Astrocyte of the cerebellum (primary cell): ENCODE measurements around the gene NR1H3.

Experiments
- DNase-seq: peaks from one replicate; pipeline ENCODE4 v3.0.0-alpha.2; 2011; ENCODE audit warnings: low read depth
- H3K4me3 ChIP-seq: 2 replicates; pipeline ENCODE4 v1.5.1; 2011; ENCODE audit warnings: mild to moderate bottlenecking, low read depth, low read length, moderate library complexity
- CTCF ChIP-seq: IDR thresholded peaks from 2 replicates; pipeline ENCODE4 v1.5.1; 2012; ENCODE audit warnings: low read length, low read depth, moderate library complexity, mild to moderate bottlenecking; ENCODE audit errors: missing control alignments
- in situ Hi-C: cut with HindIII; loops from 2 replicates; pipeline ENCODE4 v1.10.0; 2017; ENCODE audit warnings: low sequenced_read_pairs

The NR1H3 gene

DNA sequence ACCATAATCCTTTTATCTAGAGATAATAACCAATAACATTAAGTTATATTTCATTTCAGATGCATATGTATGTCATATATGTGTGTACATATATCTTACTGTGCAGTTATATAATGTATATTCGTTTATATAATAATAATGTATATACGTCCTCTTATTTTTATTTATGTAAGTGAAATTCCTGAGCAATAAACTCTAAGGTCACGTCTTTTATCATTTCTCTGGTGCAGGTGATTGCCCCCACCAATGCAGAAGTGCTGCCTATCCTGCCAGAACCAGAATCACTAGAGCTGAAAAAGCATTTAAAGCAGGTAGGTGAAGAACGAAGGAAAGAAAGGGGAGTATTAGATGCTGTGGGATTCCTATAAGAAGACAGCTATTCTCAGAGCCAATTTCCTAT is 21.0 kb downstream of the NR1H3 start:
- no peak for TF ChIP-seq CTCF
- in situ Hi-C loops: no loop called here
- DNase-seq: no peak
- H3K4me3 ChIP-seq: no peak overlapping the region

DNA sequence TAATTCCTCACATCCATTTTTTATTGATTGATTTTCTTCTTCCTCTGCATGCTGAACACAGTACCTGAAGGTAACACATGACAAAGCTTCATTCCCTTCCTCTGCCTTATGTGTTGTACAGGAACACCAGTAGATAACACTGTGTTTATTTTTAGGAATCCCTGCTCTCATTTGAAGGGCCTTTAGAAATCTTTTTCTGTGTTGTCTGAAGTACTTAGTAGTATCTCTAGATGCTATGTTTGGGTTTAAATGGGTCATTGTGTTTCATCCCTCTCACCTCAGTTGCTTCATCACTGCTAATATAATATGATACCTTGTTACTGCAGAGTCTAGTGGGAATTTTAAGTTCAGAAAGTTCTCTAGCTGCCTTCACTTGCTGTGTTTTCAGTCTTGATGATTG is 22.3 kb downstream of the NR1H3 start:
- H3K4me3 ChIP-seq: no peak overlapping the region
- in situ Hi-C loops: loop anchor here (5.0 kb wide), 1 partner anchor 48 kb away; no protein-coding TSS in a partner anchor
- DNase-seq: no peak
- TF ChIP-seq CTCF: no peak

DNA sequence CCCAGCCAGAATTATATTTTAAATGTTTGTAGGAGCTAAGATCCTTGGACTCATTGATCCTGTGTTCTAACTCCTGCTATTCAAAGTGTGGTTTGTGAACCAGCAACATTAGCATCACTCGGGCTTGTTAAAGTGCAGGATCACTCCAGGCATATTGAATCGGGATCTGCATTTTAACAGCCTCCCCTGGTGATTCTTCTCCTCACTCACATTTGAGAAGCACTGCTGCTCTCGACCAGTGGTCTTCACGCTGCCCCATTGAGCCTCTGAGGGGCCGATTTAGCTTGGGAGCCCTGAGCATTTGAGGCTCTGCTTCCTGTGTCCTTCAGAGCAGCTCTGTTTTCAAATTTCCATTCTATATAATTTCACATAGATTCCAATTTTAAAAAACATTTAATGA is 23.1 kb downstream of the NR1H3 start:
- in situ Hi-C loops: loop anchor here (5.0 kb wide), 1 partner anchor 49 kb away; no protein-coding TSS in a partner anchor
- no peak for DNase-seq
- TF ChIP-seq CTCF: no peak
- H3K4me3 ChIP-seq: no peak overlapping the region

- no peak for TF ChIP-seq CTCF
- H3K4me3 ChIP-seq: no peak overlapping the region
- in situ Hi-C loops: loop anchor here (5.0 kb wide), 1 partner anchor 50 kb away; no protein-coding TSS in a partner anchor
- DNase-seq: no peak
Measured at GRCh38 chr11:47282462-47282861, 24.7 kb downstream of the NR1H3 start.

- TF ChIP-seq CTCF: no peak
- DNase-seq: no peak
- in situ Hi-C loops: loop anchor here (5.0 kb wide), 1 partner anchor 52 kb away; no protein-coding TSS in a partner anchor
- no peak overlapping the region for H3K4me3 ChIP-seq
Measured at GRCh38 chr11:47284151-47284550, 26.4 kb downstream of the NR1H3 start.

GRCh38 chr11:47285969-47286770 is 28.4 kb downstream of the NR1H3 start:
- in situ Hi-C loops: no loop called here
- H3K4me3 ChIP-seq: no peak overlapping the region
- no peak for TF ChIP-seq CTCF
- no peak for DNase-seq
